ENCODE data around the gene GTF3C6.

GRCh38 chr6:110930781-110931180, 27.7 kb upstream of the GTF3C6 start:
- TF ChIP-seq POLR2A (IDR thresholded peaks at IDR 0.05; ENCODE audit: low read length) (no peak), GATA1 (IDR thresholded peaks at IDR 0.05; ENCODE audit: low read depth, low read length) (no peak)
